ENCODE results near the gene DLL4.
"Not testable (repeated sequence)": the region's sequence is repeated elsewhere in the genome, so short reads cannot be mapped to it uniquely, and the experiment has no call there.

Gene DLL4

DNA sequence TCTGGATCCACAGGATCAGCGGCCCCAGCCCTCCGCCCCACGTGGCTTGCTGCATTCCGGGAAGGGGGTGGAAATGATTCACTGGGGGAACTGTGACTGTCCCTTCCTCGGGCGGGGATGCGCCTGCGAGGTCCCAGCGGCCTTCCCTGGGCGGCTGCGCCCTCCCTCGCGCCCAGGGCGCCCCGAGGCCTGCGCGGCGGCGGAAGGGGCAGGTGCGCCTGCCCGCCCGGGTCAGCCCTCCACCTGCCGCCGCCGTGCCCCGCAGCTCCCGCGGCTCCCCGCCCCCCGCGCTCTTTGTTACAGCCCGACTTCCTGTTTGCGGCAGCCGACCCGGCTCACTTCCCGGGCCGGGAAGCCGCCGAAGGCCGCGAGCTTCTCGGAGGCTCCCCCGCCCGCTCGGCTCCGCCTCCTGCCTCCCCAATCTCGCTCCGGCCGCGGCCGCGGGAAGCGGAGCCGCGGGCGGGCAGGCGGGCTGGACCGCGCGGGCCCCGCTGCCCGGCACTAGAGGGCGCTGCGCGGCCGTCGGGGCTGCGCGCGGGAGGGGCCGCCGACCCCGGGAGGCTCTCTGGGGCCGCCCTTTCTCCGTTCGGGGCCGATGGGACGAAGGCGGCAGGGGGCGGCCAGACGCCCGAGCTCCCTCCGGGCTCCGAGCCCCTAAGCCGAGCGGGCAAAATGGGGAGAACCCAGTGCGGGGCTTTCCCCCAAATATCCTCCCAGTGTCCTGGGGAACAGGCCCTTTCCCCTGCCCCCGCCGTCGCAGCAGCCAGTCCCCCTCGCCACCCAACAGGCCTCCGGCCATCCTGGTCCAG lies 12.6 kb downstream of the DLL4 start:
- peak; percentile 52 for DNase-seq (ENCODE audit: low read depth)

DNA sequence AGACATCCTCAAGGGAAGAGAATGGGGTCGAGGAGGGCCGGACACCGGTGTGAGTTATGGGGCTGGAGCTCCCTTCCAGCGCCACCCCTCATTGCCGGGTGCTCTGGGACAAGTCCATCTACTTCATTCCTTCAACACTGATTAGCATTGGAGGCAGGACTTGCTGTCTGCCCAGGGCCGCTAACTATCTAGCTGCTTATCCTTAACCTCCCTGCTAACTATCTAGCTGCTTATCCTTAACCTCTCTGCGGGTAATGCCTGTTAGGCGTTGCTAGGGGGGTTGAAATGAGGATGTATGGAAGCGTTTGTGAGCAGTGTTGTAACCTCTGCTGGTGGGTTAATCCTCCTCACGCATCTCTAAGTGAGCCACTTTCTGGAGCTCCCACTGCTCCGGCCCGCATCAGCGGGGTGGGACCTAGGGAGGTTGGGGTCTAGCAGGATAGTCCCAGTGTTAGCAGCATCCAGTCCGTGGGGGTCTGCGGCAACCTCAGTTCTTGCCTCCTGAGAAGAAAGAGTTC lies 13.3 kb downstream of the DLL4 start:
- no peak for DNase-seq (ENCODE audit: low read depth)

DNA sequence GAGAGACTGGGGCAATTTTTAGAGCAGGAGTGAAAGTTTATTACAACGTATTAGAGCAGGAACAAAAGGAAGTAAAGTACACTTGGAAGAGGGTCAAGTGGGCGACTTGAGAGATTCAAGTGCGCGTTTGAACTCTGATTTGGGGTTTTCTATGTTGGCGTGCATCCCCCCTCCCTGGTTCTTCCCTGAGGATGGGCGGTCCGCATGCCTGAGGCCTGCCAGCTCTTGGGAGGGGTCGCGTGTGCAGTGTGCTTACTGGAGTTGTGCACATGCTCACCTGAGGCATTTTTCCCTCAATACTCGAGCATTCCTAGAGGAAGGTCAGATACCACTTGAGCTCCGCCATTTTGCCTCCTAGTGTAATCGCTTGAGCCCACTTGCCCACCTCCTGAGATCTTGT lies 13.7 kb downstream of the DLL4 start:
- DNase-seq (ENCODE audit: low read depth): no peak

DNA sequence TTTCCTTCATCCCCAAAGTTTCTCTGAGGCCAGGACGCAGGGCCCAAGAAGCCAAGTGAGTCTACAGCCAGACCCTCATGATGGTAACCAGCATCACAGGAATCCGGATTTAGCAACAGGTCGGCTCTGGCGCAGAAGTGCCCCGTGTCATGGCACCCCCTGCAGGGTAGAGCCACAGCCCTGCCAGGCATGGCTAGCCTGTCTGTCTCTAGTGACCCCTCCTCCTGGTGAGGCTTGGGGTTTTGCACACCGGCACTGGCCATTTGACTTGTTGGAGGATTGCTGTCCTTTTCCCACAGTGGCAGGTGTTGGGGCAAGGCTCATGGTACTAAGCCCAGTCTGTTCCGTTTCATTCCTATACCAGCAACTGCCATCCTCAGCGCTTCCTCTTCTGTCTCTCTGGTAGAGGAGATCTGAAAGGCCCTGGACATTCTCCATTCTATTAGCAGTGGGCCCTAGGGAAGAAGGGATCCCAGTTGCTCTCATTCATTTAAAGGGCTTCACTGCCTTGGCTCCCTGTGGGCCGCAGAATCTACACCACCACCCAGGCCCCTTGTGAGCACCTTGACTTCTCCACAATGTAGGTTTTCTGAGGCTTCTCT lies 14.7 kb downstream of the DLL4 start:
- no peak for DNase-seq (ENCODE audit: low read depth)

DNA sequence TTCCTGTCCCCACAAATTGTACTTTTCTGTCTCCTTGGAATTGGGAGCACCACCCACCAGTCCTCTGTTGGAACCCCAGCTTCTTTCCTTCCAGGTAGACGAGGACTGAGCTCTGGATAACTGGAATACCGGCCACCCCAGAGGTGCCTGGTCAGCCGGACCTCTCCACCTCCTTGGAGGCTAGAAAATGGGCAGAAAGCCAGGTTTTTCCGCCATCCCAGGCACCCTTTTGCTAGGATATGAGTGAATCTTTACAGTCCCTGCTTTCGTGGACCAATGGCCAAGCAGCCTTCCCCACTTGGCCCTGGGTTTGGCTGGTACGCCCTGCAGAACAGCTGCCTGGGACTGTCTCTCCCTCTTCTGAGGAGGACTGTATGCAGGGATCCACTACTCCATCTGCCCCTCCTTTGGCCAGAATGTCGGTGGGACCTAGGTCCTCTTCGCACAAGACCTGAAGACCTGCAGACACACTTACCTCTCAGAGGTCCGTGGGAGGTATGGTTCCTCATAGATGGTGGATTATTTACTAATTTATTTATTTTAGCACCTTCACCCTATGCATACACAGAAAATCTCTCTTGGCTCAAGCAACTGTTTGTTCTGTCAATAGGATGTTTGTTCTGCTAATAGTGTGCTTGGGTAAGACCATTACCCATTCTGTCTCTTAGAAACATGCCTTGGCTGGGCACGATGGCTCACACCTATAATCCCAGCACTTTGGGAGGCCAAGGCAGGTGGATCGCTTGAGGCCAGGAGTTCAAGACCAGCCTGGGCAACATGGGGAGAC lies 15.6 kb downstream of the DLL4 start:
- DNase-seq (ENCODE audit: low read depth): no peak

DNA sequence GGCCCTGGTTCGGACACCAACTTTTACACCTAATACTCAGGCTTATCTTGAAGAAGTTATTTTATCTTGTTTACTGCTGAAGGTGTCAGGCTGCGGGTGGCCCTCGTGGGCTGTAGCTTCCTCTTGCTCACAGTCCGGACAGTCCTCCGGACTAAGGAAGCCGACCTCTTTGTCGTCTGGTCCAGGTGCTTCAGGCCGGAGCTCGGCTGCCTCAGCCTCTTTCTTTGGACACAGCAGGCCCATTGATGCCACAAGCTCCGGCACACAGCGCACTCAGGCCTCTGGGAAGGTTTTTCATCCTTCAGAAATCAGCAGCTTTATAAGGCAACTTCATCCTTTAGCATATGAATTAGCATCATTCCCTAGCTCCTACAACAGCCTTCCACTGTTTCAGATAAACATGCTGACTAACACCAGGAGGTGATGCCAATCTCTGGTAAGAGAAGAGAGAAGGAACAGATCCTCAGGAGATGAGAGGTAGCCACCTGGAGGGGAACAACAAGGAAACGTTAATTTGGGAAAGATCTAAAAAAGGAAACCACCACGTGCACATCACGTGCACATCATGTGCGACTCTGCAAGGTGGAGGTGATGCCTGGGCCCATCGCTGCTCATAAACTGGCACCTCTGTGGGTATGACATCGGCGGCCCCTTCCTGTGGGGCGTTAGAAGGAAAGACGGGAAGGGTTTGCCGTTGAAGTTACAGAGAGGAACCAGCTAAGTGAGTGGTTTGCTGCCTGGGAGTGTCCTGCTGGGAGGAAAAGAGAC lies 19.8 kb downstream of the DLL4 start:
- no peak for DNase-seq (ENCODE audit: low read depth)

DNA sequence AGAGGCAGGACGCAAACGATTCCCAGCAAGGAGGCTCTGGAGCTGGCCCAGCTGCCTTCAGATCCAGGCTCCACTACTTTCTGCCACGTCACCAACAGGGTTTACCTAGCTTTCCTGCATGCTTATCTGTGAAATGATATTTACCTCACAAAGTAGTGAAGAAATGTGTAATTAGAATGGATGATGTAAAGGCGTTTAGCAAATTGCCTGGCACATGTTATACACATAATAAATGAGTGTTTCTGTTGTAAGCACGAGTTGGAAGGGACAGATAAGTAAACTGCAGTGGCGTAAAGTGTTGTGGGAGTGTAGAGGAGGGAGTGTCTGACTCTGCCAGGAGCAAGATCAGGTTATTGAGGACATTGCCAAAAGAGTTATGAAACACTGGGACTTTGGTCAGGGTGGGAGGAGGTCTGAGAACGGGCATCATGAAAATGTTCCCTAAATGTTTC lies 20.6 kb downstream of the DLL4 start:
- no peak for DNase-seq (ENCODE audit: low read depth)

DNA sequence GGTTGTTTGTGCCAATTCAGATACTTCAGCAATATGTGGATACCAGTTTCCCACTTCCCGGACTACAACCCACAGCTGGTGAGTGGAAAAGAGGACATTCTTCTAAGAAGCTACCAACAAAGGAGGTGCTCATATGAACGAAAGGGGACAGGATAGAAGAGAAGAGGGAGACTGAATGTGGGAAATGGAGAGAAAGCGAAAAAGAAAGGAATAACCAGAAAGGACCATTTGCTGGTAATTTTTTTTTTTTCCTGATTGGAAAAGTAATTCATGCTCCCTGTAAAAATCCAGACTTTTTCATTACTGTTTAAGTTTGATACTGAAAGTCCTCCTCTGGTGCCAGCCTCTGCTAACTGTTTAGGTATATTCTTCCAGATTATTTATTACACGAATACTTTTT lies 22.6 kb downstream of the DLL4 start:
- DNase-seq (ENCODE audit: low read depth): no peak

DNA sequence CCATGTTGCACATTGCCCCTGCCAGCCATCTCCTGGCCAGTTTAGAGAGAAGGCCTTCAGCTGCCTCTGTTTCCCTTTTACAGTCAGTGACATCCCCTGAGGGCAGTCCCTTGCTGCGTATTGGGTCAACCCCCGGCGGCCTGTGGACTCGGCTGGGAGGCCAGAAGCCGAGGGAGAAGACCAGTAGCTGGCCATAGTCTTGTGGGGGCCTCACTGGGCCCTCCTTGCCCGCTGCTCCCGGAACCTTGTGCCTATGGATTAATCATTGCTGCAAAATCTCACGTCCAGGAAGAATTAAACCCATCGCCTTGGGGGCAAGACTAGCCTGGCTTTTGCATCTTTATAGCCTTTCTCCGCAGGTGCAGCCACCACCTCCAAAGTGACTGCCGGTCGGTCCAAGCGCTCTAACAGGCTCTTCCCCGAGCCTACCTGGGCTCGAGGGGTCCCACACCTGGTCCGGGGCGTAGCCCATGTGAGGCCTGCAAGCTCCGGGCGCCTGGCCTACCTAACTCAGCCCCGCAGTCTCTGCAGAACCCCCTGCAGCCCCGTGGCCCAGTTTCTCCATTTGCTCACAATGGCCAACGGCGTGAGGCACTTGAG lies 23.3 kb downstream of the DLL4 start:
- no peak for DNase-seq (ENCODE audit: low read depth)

DNA sequence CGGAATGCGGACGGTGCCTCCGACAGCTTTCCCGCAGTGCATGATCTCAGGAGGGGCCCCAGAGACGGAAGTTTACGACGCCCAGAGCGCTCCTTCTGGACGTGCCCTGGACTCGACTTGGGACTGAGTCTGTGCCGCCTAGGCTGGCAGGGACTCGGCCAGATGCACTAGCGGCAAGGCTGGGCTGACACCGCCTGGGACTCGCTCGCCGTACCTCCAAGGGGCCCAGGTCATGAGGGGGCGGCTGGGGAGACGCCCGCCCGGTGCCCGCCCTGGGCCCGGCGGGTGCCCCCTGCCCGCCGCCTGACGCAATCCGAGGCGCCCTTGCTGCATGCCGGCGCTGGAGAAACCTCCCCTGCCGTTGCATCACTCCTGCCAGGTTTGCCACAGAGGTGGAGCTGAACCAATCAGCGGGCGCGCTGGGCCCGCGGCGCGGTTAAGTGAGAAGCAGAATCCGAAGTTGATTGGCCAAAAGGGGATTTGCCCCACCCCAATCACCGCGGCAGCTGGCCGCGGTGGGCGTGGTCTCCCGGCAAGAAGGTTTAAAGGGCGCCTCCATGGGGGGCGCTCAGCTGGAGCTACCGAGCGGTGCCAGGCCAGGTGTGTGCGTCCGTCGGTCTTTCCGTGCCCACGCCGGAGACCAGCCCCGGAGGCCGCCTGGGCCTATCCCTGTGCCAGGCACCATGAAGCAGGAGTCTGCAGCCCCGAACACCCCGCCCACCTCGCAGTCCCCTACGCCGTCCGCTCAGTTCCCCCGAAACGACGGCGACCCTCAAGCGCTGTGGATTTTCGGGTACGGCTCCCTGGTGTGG lies 24.0 kb downstream of the DLL4 start, which contains the start of gene CHAC1:
Gene CHAC1 (plus strand): TSS at position 571 of the 812 bp plus-strand sequence. CDS start 113 bp downstream, at position 684.
- DNase-seq (ENCODE audit: low read depth): peak; percentile 92

DNA sequence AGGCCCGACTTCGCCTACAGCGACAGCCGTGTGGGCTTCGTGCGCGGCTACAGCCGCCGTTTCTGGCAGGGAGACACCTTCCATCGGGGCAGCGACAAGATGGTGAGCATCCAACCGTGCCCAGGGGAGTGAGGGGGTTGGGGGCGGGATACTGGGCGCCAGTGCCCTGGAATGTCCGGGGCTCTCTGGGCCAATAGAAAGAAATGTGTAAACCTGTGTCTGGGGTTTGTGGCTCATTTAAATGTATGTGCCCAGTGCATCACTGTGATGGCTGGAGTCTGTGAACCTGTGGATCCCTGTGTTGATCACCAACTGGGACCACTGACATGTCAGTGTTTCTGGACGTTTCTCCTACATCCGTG lies 24.6 kb downstream of the DLL4 start:
- DNase-seq (ENCODE audit: low read depth): no peak

DNA sequence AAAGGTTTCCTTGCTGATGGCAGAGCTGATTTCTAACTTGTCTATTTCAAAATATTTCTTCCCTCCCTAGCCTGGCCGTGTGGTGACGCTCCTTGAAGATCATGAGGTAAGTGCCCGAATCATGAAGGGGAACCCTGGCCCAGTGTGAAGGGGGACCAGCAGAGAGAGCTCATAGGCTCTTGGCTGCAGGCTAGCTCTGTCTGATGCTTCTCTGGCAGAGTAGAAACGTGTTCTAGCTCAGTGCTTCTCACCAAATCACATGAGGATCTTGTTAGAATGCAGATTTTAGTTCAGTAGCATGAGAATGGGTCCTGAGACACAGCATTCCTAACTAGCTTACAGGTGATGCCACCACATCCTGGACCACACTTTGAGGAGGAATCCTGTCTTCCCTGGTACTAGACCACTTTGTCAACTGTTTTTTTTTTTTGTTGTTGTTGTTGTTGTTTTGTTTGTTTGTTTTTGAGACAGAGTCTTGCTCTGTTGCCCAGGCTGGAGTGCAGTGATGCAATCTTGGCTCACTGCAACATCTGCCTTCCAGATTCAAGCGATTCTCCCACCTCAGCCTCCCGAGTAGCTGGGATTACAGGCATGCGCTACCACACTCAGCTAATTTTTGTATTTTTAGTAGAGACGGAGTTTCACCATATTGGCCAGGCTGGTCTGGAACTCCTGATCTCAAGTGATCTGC lies 25.2 kb downstream of the DLL4 start:
- DNase-seq (ENCODE audit: low read depth): not testable (repeated sequence)

DNA sequence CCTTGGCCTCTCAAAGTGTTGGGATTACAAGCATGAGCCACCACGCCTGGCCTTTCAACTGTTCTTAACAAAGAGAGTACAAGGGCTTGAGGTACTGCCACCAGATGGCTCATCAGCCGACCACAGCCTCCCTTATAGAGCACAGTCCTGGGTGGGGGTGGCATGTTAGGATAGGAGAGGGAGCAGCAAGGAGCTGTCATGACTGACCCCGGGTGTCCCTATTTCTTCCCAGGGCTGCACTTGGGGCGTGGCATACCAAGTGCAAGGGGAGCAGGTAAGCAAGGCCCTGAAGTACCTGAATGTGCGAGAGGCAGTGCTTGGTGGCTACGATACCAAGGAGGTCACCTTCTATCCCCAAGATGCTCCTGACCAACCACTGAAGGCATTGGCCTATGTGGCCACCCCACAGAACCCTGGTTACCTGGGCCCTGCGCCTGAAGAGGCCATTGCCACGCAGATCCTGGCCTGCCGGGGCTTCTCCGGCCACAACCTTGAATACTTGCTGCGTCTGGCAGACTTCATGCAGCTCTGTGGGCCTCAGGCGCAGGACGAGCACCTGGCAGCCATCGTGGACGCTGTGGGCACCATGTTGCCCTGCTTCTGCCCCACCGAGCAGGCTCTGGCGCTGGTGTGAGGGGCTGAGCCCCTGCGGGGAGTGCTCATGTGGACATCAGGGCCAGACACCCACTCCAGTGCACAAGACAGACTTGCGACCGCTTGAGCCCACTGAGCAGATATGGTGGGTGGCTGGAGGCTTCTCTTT lies 26.2 kb downstream of the DLL4 start:
- no peak for DNase-seq (ENCODE audit: low read depth)

DNA sequence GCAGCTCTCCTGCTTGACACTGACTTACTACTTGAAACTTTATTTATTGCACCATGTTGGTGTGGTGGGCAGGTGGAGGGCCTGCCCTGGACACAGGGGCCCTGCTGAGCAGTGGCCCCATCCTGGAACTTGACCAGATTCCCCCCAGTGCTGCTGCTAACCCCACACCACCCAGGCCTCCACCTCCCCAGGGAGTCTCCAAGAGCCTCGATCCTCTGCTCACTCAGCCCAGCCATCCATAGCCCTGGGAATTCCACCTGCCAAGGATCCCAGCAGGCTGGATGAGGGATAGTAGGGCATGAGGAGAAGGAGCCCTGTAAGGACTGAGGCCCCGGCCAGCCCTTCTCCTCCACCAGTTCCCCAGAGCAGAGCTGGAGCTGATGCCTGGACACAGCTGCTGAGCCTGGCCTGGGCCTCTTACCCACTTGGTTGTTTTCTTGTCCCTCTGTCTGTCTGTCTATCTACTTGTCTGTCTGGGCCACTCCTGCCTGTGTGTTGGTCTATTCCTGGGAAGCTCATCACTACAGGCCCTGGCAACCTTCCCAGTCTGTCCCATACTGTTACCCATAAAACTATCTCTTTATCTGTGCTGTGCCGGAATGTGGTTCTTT lies 26.9 kb downstream of the DLL4 start:
- DNase-seq (ENCODE audit: low read depth): no peak

DNA sequence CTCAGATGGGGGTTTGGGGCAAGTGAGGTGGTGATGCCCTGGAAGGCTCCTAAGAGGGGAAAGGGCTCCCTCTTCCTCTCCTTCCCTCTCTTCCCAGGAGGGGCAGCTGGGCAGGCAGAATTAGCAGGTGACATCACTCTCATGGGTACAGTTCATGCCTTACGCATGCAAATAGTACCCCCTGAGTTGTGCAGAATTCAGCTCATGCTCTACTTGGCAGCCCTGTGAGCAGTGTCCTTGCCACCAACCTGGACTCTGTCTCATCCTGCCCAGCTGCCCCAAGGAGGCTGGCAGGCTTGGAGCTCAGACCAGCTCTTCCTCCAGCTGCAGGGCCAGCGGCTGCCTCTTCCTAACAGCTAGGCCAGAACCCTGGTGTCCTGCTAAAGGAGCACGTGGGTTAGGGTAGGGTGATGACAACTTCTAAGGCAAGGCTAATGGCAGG lies 27.4 kb downstream of the DLL4 start:
- DNase-seq (ENCODE audit: low read depth): no peak

DNA sequence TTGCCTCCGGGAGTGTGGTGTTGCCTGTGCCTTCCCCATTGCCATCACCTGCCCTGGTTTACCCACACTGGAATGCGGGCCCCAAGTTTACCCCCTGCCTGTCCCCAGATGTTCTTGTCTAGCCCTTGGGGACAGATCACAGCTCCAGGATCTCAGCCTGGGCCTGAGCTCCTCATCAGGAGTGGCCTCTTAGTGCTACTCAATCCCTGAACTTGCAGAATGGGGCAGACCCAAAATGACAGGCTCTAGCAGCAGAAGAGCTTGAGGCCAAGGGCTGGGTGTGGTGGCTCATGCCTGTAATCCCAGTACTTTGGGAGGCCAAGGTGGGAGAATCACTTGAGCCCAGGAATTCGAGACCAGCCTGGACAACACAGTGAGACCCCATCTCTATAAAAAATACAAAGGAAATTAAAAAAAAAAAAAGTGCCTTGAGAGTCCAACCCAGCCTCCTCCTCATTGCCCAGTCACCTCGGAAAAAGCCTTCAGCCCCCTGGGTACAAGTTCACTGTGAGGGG lies 28.0 kb downstream of the DLL4 start:
- DNase-seq (ENCODE audit: low read depth): no peak

DNA sequence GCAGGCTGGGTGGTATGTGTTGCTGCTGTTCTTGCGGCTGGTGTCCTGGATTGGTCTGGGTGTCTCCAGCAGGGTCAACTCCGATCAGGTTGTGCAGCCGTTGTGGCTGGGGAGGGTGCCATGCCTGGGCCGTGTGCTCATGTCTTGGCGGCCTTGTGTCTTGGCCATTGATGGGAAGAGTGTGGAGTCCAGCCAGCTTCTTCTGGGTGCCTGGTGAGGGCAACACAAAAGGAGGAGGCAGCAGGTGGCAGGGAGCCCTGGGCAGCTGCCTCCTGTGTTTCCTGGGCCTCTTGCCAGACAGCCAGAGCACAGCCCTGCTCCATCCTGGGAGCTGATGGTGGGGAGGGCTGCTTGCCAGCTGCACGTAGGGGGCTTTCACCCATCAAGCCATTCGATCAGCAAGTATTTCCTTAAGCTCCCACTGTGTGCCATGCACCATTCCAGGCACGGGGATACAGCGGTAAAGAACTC lies 28.5 kb downstream of the DLL4 start:
- no peak for DNase-seq (ENCODE audit: low read depth)

DNA sequence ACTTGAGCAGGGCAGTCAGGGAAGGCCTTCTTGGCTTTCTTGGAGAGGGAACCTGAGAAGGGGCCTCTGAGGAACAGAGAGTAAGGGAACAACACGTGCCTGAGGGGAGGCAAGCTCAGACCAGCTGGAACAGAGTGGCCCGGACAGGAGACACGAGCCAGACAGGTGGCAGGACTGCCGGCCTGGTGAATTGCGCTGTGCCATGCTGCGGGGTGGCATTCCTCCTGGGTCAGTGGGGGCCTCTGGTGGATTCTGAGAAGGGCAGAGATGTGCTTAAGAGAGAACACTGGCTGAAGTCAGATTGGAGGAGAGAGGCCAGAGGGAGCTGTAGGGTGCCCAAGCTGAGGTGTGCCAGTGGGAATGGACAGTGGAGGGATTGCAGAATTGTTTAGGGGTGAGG lies 29.0 kb downstream of the DLL4 start:
- DNase-seq (ENCODE audit: low read depth): no peak

Measured in T-helper 22 cell (primary cell).